HG03135 (cell line): ENCODE results near the gene HAUS5.
"Not testable (repeated sequence)": the region's sequence is repeated elsewhere in the genome, so short reads cannot be mapped to it uniquely, and the experiment has no call there.

Source experiments
- ATAC-seq: cut with Tn5 transposase; IDR thresholded peaks from one replicate; pipeline ENCODE4 v1.9.1; 2021; ENCODE audit warnings: mild to moderate bottlenecking, moderate library complexity; ENCODE audit not compliant: unreplicated experiment

HAUS5 gene

GRCh38 chr19:35641515-35642151 lies 29.1 kb downstream of the HAUS5 start, which contains the start of gene ETV2:
Gene ETV2 (plus strand): TSS chr19:35641745. CDS start chr19:35642461, 716 bp downstream.
- ATAC-seq: no peak

DNA sequence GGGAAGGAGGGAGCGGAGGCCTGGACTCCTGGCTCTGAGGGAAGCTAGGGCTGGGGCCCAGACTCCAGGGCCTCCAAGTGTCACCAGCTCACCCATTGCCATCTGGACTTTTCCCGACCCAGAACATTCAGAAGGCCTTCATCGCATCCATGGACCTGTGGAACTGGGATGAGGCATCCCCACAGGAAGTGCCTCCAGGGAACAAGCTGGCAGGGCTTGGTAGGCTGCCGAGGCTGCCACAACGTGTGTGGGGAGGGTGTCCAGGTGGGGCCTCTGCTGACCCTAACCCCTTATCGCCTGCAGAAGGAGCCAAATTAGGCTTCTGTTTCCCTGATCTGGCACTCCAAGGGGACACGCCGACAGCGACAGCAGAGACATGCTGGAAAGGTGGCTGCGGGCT lies 29.8 kb downstream of the HAUS5 start:
- ATAC-seq: no peak

GRCh38 chr19:35642798-35643254 lies 30.3 kb downstream of the HAUS5 start:
- no peak for ATAC-seq

DNA sequence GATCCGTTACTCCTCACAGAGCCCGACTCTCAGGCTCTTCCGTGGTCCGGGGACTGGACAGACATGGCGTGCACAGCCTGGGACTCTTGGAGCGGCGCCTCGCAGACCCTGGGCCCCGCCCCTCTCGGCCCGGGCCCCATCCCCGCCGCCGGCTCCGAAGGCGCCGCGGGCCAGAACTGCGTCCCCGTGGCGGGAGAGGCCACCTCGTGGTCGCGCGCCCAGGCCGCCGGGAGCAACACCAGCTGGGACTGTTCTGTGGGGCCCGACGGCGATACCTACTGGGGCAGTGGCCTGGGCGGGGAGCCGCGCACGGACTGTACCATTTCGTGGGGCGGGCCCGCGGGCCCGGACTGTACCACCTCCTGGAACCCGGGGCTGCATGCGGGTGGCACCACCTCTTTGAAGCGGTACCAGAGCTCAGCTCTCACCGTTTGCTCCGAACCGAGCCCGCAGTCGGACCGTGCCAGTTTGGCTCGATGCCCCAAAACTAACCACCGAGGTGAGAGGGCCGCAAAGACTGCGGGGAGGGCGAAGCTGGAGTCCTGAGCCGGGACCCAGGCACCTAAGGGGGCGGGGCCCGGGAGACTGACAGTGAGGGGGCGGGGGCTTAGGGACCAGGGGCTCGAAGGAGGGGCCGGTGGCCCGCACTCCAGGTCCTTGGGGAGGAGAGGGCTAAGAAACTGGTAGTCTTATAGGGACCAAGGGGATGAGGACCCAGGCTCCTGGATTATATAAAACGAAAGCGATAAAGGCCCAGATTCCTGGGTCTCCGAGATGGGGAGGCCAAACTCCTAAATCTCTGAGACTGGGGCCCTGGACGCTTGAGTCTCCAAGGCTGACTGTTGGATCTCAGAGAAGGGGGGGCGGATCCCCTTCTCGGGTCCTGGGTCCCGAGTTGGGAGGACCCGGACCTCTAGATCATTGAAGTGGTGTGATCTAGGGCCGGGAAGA lies 31.0 kb downstream of the HAUS5 start:
- ATAC-seq: peak; percentile 35

DNA sequence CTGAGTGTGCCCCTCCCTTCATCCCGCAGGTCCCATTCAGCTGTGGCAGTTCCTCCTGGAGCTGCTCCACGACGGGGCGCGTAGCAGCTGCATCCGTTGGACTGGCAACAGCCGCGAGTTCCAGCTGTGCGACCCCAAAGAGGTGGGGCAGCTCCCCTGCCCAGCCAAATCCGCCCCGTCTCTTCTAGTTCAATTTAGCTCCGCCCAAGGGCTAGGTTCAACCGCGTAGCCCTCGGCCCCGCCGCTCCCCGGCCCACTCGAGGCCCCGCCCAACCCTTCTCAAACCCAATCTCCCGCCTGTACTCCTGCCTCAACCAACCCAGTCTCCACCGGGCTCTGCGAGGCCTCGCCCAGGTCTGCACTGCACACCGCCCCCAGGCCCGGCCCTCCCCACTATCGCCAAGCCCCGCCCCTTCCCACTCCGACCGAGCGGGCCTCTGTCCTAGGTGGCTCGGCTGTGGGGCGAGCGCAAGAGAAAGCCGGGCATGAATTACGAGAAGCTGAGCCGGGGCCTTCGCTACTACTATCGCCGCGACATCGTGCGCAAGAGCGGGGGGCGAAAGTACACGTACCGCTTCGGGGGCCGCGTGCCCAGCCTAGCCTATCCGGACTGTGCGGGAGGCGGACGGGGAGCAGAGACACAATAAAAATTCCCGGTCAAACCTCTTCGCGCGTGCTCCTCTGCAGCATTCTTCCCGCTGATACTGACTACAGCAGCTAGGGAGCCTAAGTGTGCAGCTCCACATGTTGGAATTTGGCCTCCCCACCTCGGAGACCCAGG lies 31.9 kb downstream of the HAUS5 start:
- peak; percentile 59 for ATAC-seq

- no peak for ATAC-seq
These were observed 32.6 kb downstream of the HAUS5 start for GRCh38 chr19:35644987-35645679.

- no peak for ATAC-seq
These were observed 33.4 kb downstream of the HAUS5 start for GRCh38 chr19:35645680-35646511.

DNA sequence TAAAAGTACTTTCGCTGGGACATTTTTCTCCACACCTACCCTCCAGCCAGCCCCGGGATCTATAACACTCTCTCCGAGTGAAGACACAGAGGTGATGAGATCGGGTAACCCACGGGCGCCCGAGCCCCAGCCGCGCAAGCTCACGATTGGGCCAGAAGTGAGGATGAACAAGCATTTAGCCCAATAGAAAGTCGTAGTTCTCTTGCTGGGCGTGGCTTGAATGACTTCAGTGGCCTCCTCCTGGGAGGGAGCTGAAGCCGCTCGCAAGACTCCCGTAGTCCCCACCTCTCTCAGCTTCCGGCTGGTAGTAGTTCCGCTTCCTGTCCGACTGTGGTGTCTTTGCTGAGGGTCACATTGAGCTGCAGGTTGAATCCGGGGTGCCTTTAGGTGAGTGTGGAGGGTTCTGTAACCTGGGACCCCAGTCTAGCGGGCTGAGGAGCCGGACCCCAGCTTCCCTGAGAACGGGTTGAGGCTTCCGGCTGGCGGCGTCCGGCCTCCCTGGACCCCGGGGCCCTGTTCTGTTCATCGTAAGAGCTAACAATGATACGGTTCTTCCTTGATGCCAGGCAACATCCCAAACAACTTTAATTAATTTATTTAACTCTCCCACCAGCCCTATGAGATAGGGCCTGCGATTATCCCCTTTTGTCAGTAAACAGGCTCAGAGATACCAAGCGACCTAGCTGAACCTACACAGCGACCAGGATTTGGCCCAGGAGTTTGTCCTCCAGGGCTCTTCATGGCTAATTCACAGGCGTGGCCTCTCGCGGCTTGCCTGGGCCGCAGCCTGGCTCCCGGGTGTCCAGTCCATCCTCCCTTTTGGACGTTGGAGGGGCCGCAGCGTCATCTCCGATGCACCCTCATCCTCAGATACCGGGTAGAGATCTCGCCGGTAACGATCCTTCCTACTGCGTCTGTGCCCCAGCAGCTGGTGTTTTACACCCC lies 35.8 kb downstream of the HAUS5 start, which contains the start of gene COX6B1:
Gene COX6B1, plus strand, starts transcription at position 307 of the 945 bp plus-strand sequence. CDS start 2,921 bp downstream, outside the sequence.
- ATAC-seq: peak; percentile 64

GRCh38 chr19:35650581-35650980 lies 38.0 kb downstream of the HAUS5 start:
- no peak for ATAC-seq

DNA sequence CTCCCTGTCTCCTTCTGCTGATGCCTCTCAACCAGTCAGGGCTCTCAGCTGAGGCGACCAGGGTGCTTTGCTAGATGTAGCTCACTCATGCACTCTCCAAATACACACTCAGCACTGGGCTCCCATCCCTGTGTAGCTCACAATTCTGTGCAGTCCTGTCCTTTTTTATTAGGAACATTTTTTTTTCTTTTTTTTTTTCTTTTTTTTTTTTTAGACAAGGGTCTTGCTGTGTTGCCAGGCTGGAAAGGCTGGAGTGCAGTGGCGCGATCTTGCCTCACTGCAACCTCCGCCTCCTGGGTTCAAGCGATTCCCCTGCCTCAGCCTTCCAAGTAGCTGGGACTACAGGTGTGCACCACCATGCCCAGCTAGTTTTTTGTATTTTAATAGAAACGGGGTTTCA lies 42.3 kb downstream of the HAUS5 start:
- ATAC-seq: not testable (repeated sequence)

DNA sequence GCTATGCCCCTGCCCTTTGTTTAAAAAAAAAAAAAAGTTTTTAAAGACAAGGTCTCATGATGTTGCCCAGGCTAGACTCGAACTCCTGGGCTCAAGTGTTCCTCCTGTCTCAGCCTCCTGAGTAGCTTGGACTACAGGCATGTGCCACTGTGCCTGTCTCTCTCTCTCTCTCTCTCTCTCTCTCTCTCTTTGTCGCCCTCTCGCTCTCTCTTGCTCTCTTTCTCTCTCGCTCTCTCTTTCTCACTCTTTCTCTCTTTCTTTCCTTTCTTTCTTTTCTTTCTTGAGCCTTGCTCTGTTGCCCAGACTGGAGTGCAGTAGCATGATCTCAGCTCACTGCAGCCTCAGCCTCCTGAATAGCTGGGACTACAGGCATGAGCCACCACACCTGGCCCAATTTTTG lies 43.1 kb downstream of the HAUS5 start:
- no peak for ATAC-seq

DNA sequence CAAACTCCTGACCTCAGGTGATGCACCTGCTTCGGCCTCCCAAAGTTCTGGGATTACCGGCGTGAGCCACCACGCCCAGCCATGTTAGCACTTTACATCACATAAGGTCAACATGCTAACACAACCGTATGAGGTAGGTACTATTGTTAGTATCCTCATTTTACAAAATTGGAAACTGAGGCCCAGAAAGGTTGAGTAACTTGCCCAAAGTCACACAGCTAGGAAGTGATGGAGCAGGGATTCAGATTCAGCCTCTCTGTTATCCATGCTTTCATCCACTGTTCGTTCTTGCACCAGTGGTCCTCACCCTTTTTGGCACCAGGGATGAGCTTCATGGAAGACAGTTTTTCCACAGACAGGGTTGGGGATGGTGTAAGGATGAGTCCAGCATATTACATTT lies 44.2 kb downstream of the HAUS5 start:
- no peak for ATAC-seq

DNA sequence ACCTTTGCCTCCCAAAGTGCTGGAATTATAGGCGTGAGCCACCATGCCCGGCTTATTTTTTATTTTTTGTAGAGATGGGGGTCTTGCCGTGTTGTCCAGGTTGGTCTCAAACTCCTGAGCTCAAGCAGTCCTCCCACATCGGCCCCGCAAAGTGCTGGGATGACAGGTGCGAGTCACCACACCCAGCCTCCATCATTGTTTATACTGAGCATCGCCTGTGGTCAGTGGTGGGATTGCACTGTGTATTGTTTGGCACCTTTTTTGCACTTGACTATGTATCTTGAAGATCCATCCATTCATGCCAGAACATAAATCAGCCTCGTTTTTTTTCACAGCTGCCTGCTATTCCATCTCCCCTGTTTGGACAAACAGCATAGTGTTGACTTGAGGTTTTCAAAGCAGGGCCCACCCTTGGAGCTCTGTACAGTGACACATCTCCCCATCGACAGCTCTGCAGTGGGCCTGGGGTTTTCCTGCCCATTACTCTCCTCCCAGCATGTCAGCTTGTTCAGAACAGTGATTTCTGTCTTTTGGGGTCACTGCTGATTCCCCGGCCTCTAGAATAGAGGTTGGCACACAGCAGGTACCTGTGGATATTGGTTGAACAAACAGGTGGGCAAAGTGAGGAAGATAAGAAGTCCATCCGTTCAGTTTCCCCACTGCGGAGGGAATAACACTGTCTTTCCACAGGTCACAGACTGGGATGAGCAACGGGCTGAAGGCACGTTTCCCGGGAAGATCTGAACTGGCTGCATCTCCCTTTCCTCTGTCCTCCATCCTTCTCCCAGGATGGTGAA lies 45.6 kb downstream of the HAUS5 start:
- no peak for ATAC-seq

- ATAC-seq: no peak
These were observed 49.4 kb downstream of the HAUS5 start for GRCh38 chr19:35661995-35662340.

- ATAC-seq: no peak
These were observed 51.4 kb downstream of the HAUS5 start for GRCh38 chr19:35663981-35664380.

GRCh38 chr19:35665157-35665556 lies 52.6 kb downstream of the HAUS5 start:
- no peak for ATAC-seq

- no peak for ATAC-seq
These were observed 53.1 kb downstream of the HAUS5 start for GRCh38 chr19:35665604-35666003.
